NCI-H2081 treated with DMSO at 0.1 percent for 48 hours (cell line): ENCODE data around the gene SMIM41.
A peak's percentile ranks its signal among the peaks of the same experiment; 100 is the strongest.

Experiments used
- DNase-seq: peaks from one replicate; lab custom pipeline; 2025; lab: John Stamatoyannopoulos, UW

Gene SMIM41

GRCh38 chr12:52050758-52051541, 28.6 kb upstream of the SMIM41 start, which contains the start of gene NR4A1:
Gene NR4A1 (plus strand): TSS chr12:52051442. CDS start chr12:52054329, 2,887 bp downstream.
- DNase-seq, result no peak

GRCh38 chr12:52052468-52053186, 26.9 kb upstream of the SMIM41 start:
- DNase-seq, result no peak

- DNase-seq, result no peak
Observed at GRCh38 chr12:52053536-52054209, 25.8 kb upstream of the SMIM41 start.

GRCh38 chr12:52054231-52054832, 25.2 kb upstream of the SMIM41 start:
- DNase-seq, result no peak

GRCh38 chr12:52054833-52055730, 24.4 kb upstream of the SMIM41 start:
- DNase-seq, result no peak

GRCh38 chr12:52055731-52056711, 23.5 kb upstream of the SMIM41 start:
- no peak for DNase-seq

- DNase-seq, result no peak
Observed at GRCh38 chr12:52056801-52057637, 22.5 kb upstream of the SMIM41 start.

GRCh38 chr12:52057638-52058576, 21.6 kb upstream of the SMIM41 start:
- no peak for DNase-seq

- no peak for DNase-seq
Observed at GRCh38 chr12:52058631-52059361, 20.7 kb upstream of the SMIM41 start.

GRCh38 chr12:52059582-52060497, 19.7 kb upstream of the SMIM41 start:
- peak; percentile 38 for DNase-seq

- no peak for DNase-seq
Observed at GRCh38 chr12:52060498-52061177, 18.9 kb upstream of the SMIM41 start.

- no peak for DNase-seq
Observed at GRCh38 chr12:52061470-52062166, 17.9 kb upstream of the SMIM41 start.

- no peak for DNase-seq
Observed at GRCh38 chr12:52062167-52063081, 17.1 kb upstream of the SMIM41 start.
